Measurements from ENCODE around the gene MRPL51. TPM values are rescaled to one million over a fixed set of nuclear protein-coding genes. Genes with fewer than 3 reads are reported as not detected.

Gene MRPL51
- total and polyA plus RNA-seq, 8 donors = 129 to 170 (median 141) TPM

DNA sequence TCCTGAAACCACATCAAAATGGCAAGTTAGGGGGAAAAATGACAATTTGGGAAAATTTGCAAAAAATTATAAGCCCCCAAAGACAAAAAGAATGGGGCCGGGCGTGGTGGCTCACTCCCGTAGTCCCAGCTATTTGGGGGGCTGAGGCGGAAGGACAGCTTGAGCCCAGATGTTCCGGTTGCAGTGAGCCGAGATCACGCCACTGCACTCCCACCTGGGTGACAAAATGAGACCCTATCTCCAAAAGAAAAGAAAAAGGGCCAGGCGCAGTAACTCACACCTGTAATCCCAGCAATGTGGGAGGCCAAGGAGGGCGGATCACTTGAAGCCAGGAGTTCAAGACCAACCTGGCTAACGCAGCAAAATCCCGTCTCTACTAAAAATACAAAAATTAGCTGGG is 20.6 kb downstream of the MRPL51 start:
- ATAC-seq = no peak
- Histone ChIP-seq H3K4me3 (no peak overlapping the region), H3K36me3 (peaks cover 0 to 6% of the 10 kb centered on the region in 2 donors)

DNA sequence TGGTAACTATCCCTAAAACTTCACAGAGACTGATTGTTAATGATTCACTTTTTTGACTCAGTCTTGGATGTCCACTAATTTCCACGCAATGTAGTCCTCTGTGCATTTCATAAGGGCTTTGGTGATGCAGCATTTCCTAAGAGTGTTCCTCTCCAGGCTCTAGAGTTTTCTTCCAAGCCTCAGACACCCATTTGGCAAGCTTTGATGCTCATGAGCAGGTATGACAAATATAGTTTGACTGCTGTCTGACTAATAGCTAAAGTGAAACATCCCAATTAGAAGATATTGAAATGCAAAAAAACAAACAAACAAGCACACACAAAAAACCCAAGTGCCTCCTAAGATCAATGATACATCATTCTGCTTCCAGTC is 21.1 kb downstream of the MRPL51 start:
- Histone ChIP-seq H3K36me3 (peaks cover 0 to 6% of the 10 kb centered on the region in 2 donors), H3K4me3 (no peak overlapping the region), H3K27ac (no peak overlapping the region), H3K4me1 (peaks cover 8 to 37% of the 10 kb centered on the region in 2 donors), H3K27me3 (no peaks in the 10 kb centered on the region), H3K9me3 (no peaks in the 10 kb centered on the region)
- no peak for ATAC-seq
- intact Hi-C loops (cut with DNase I) = no loop called here
- TF ChIP-seq, protein P1, sequence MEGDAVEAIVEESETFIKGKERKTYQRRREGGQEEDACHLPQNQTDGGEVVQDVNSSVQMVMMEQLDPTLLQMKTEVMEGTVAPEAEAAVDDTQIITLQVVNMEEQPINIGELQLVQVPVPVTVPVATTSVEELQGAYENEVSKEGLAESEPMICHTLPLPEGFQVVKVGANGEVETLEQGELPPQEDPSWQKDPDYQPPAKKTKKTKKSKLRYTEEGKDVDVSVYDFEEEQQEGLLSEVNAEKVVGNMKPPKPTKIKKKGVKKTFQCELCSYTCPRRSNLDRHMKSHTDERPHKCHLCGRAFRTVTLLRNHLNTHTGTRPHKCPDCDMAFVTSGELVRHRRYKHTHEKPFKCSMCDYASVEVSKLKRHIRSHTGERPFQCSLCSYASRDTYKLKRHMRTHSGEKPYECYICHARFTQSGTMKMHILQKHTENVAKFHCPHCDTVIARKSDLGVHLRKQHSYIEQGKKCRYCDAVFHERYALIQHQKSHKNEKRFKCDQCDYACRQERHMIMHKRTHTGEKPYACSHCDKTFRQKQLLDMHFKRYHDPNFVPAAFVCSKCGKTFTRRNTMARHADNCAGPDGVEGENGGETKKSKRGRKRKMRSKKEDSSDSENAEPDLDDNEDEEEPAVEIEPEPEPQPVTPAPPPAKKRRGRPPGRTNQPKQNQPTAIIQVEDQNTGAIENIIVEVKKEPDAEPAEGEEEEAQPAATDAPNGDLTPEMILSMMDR (IDR thresholded peaks at IDR 0.05) = no peak
- DNase-seq = no peak

More for the DNA sequence above, 20.6 kb downstream of the MRPL51 start:
- Histone ChIP-seq H3K4me1 (peaks cover 8 to 35% of the 10 kb centered on the region in 2 donors), H3K9me3 (no peaks in the 10 kb centered on the region), H3K27me3 (no peaks in the 10 kb centered on the region), H3K27ac (no peak overlapping the region)
- intact Hi-C loops (cut with DNase I) = no loop called here
- DNase-seq = no peak
- TF ChIP-seq, protein P1 (IDR thresholded peaks at IDR 0.05) = no peak

DNA sequence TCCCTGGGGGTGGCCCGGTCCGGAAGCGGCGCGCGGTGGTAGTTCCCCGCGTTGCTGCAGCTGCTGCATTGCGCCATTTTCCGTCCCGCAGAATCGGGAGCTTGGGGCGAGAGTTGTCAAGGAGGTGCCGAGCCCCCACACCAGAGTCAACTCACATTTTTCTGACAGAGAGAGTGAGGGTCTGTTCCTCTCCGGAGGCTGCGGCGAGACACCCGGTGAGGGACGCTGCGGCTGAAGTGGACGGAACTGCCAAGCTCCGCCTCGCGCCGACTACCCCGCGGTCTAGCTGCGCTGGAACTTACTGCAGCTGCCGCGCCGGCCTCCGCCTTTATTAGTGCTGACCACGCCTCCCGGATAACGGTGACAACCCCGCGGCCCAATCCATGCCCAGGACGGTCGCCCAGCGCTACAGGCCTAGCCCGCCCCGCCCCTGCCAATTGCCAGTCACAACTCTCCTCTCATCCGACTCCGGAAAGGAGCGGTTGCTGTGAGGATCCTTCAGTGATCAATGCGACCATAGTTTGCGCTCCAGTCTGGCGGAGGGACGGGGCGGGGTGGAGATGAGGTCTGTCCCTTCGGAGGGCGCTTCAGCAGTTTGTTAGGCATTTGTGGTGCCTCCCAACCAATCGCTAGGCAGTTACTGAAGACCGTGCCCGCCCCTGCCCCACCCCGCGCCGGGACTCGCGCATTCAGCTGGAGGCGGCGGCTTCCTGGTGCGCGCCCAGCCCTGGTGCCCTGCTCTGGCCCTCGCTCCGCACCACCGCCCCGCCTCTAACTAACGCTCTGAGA is 22.5 kb downstream of the MRPL51 start, which contains the start of gene VAMP1:
Gene VAMP1 (minus strand): TSS at position 303 of the 789 bp plus-strand sequence. CDS start 146 bp downstream, at position 157.
- Histone ChIP-seq H3K4me3 (peak within 1 kb of the TSS; percentile 56 to 73), H3K27me3 (no peaks in the 10 kb centered on the region), H3K4me1 (peaks cover 8 to 51% of the 10 kb centered on the region in 2 donors), H3K9me3 (no peaks in the 10 kb centered on the region), H3K36me3 (peaks cover 0 to 13% of the 10 kb centered on the region in 2 donors), H3K27ac (peak within 1 kb of the TSS; percentile 86 to 97)
- TF ChIP-seq, protein P1 (IDR thresholded peaks at IDR 0.05) = no peak
- intact Hi-C loops (cut with DNase I) = no loop called here
- ATAC-seq (peak; percentile 98), DNase-seq (peak; percentile 97 to 99 (median 98))

DNA sequence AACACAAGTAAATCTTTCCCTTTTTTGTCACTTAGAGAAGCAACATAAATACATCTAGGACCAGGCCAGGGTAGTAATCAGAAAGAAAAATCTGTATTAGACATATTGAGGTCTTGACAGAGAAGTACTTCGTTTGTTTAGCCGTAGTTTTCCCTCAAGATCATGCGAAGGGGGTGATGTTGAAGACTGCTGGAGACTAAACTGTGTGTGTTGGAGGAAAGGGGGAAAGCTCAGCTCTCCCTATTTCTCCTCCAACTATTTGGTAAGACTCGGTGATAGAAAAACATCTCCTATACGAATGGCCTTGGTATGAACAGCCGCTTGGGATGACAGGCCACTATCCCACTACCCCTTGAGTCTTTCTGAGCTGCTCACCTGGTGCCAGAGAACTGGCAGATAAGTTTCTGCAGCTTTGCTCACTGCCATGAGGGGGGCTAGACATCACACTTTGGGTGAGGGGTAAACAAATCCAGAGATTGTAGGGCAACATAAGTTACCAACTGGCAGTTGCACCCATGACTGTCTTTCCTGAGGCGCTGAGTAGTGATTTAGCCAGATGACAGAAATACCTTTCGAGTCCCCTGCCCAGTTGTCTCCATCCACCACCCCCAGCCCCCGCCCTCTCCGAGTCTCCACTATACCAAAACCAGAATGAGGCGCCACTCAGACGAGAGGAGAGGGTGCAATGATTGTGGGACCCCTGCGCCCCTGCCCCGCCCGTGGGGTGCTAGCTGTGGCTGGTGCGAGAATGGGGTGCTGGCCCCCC is 23.3 kb downstream of the MRPL51 start:
- no peaks in the 10 kb centered on the region for H3K9me3 ChIP-seq
- TF ChIP-seq, protein P1 (IDR thresholded peaks at IDR 0.05) = no peak
- H3K4me3 ChIP-seq = peak overlapping the region; percentile 56 to 73
- intact Hi-C loops (cut with DNase I) = loop anchor here in 1 of 2 donors (5.0 kb wide), 1 partner anchor 47 kb away; no protein-coding TSS in a partner anchor
- no peaks in the 10 kb centered on the region for H3K27me3 ChIP-seq
- peak overlapping the region; percentile 86 to 97 for H3K27ac ChIP-seq
- DNase-seq (peak in 1 of 4 donors; percentile 8), ATAC-seq (no peak)
- H3K4me1 ChIP-seq = peaks cover 8 to 51% of the 10 kb centered on the region in 2 donors
- H3K36me3 ChIP-seq = peaks cover 0 to 17% of the 10 kb centered on the region in 2 donors

DNA sequence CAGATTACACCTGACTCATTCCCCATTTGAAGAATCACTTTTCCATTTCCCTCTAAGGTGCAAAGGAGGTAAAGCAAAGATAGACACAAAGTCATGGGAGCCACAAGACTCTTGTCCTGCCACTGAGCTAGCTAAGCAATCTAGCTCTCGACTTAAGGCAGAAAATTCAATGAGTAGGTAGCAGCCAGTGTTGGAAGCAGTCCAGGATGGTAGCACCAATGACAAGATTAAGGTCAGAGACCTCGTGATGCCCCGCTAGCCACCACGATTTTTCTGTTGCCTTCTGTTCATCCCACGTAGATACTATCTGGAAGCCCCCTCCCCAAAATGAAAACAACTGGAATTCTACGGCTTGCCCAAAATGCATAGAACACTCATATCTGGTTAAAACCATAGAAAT is 24.0 kb downstream of the MRPL51 start:
- ATAC-seq (no peak), DNase-seq (no peak)
- H3K36me3 ChIP-seq = peaks cover 0 to 24% of the 10 kb centered on the region in 2 donors
- peak overlapping the region in 1 of 2 donors; percentile 73 for H3K4me3 ChIP-seq
- H3K27ac ChIP-seq = no peak overlapping the region
- H3K27me3 ChIP-seq = no peaks in the 10 kb centered on the region
- TF ChIP-seq, protein P1 (IDR thresholded peaks at IDR 0.05) = no peak
- no peaks in the 10 kb centered on the region for H3K9me3 ChIP-seq
- intact Hi-C loops (cut with DNase I) = loop anchor here in 1 of 2 donors (5.0 kb wide), 1 partner anchor 47 kb away; no protein-coding TSS in a partner anchor
- H3K4me1 ChIP-seq = peaks cover 8 to 55% of the 10 kb centered on the region in 2 donors

Data from left lung (tissue), 10 donors.